ENCODE measurements around the gene TMEM114.
A peak's percentile ranks its signal among the peaks of the same experiment; 100 is the strongest.

The TMEM114 gene

DNA sequence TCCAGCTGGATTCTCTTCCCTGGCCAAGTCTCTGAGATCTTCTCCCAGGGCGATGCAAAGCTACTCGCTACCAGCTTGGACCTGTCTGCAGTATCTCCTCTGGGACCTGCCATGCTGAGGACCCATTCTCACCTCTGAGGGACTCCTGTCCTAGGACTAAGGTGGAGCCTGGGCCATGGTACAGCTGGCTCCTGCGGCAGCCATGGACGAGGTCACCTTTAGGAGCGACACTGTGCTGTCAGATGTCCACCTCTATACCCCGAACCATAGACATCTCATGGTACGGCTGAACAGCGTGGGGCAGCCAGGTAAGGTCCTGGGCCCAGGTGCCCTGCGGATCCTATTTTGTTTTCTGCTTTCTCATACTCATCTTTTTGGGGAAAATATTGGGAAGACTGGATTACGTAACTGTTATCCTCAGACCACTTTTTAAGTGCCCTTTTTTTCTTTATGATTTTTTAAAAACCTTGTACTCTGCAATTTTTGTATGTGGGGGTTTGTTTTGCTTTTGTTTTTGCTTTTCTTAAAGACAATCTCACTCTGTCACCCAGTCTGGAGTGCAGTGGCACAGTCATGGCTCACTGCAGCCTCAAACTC lies 35.3 kb upstream of the TMEM114 start:
- H3K9me3 ChIP-seq = no peaks in the 10 kb centered on the region
- no peak for DNase-seq
- H3K36me3 ChIP-seq = peaks cover 47% of the 10 kb centered on the region

DNA sequence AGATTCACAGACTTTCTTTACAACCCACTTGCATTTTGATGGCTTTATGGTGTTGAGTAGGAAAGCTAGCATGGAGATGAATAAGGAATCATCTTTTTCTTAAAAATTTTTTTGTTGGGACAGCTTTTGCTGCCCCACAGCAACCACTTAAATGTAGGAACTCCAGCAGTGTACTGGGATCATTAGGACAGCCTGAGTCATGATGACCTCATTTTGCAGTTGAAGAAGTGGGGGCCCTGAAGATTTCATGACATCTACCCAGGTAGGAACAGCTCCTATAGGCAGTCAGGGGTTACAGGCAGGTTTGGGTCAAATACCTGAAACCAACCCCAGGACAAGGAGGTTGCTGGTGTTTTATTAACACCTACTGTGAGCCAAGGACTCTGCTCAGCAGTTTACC lies 33.3 kb upstream of the TMEM114 start:
- no peaks in the 10 kb centered on the region for H3K9me3 ChIP-seq
- TF ChIP-seq, protein P1, sequence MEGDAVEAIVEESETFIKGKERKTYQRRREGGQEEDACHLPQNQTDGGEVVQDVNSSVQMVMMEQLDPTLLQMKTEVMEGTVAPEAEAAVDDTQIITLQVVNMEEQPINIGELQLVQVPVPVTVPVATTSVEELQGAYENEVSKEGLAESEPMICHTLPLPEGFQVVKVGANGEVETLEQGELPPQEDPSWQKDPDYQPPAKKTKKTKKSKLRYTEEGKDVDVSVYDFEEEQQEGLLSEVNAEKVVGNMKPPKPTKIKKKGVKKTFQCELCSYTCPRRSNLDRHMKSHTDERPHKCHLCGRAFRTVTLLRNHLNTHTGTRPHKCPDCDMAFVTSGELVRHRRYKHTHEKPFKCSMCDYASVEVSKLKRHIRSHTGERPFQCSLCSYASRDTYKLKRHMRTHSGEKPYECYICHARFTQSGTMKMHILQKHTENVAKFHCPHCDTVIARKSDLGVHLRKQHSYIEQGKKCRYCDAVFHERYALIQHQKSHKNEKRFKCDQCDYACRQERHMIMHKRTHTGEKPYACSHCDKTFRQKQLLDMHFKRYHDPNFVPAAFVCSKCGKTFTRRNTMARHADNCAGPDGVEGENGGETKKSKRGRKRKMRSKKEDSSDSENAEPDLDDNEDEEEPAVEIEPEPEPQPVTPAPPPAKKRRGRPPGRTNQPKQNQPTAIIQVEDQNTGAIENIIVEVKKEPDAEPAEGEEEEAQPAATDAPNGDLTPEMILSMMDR (IDR thresholded peaks at IDR 0.05; ENCODE audit: low read depth, low read length) = no peak
- no peaks in the 10 kb centered on the region; the same call in 1 of the 2 replicates for H3K4me1 ChIP-seq
- peaks cover 27% of the 10 kb centered on the region for H3K36me3 ChIP-seq
- H3K4me3 ChIP-seq (ENCODE audit: low read depth, low read length) = no peak overlapping the region
- DNase-seq = no peak
- H3K27me3 ChIP-seq = no peaks in the 10 kb centered on the region

More for the DNA sequence above, 35.3 kb upstream of the TMEM114 start:
- H3K27me3 ChIP-seq = no peaks in the 10 kb centered on the region
- no peak overlapping the region for H3K4me3 ChIP-seq (ENCODE audit: low read depth, low read length)
- H3K4me1 ChIP-seq = no peaks in the 10 kb centered on the region; the same call in 1 of the 2 replicates
- TF ChIP-seq, protein P1 (IDR thresholded peaks at IDR 0.05; ENCODE audit: low read depth, low read length) = no peak

DNA sequence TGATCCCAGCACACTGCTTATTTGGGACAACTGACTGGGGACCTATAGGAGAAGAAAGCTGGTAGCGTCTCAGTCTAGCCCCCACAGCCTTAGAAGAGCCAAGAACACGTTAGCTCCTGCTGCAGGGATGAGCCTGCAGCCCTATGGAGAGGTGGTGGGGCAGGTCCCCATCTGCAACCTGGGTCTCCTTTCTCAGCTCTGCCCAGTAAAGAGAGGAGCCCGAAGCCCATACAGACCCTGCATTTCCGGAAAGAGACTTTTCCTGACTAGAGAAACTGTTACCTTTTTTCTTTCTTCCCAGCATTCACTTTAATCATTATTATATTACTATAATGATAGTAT lies 32.0 kb upstream of the TMEM114 start:
- H3K9me3 ChIP-seq = no peaks in the 10 kb centered on the region
- H3K36me3 ChIP-seq = peaks cover 14% of the 10 kb centered on the region
- TF ChIP-seq, protein P1 (IDR thresholded peaks at IDR 0.05; ENCODE audit: low read depth, low read length) = no peak
- DNase-seq = no peak
- no peaks in the 10 kb centered on the region; the same call in 1 of the 2 replicates for H3K4me1 ChIP-seq
- H3K4me3 ChIP-seq (ENCODE audit: low read depth, low read length) = peak overlapping the region; percentile 95
- no peaks in the 10 kb centered on the region for H3K27me3 ChIP-seq

DNA sequence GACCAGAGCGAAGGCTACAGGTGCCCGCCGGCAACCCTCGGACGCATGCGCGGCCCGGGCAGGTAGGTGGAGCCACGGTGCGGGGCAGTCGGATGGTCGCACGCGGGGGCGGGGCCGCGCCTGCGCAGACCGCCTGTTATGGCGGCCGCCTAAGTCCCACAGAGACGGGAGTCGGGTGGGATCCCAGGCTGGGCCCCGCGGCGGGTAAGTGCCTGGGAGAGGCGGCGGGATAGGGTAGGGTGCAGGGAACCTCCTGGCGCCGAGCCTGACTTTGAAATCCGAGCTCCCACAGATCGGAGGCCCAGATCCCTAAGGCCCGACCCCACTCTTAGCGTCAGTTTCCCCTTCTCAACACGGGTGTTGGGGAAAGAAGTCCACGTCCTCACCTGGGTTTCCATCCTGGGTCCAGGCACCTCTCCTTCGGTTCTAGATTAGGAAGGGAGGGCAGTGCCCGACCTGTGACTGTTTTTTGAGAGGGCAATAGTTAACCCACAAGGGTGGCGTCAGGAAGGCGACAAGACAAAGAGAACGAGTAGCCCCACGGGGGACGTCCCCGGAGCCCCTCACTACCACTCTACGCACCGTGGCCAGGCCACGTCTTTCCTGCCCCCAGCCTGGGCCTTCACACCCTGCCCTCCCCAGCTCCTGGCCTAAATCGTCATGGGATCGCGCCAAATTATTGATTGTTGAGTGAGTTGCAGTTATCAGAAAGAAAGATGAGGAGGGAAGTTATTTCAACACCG lies 31.4 kb upstream of the TMEM114 start, which contains the start of gene METTL22:
TSS of gene METTL22 (plus strand) at position 127 of the 743 bp plus-strand sequence. CDS start 3,968 bp downstream, outside the sequence.
- no peaks in the 10 kb centered on the region for H3K9me3 ChIP-seq
- H3K27me3 ChIP-seq = no peaks in the 10 kb centered on the region
- no peaks in the 10 kb centered on the region; the same call in 1 of the 2 replicates for H3K4me1 ChIP-seq
- H3K36me3 ChIP-seq = peaks cover 9% of the 10 kb centered on the region
- DNase-seq = peak; percentile 97
- peak within 1 kb of the TSS; percentile 95 for H3K4me3 ChIP-seq (ENCODE audit: low read depth, low read length)
- TF ChIP-seq, protein P1 (IDR thresholded peaks at IDR 0.05; ENCODE audit: low read depth, low read length) = no peak

DNA sequence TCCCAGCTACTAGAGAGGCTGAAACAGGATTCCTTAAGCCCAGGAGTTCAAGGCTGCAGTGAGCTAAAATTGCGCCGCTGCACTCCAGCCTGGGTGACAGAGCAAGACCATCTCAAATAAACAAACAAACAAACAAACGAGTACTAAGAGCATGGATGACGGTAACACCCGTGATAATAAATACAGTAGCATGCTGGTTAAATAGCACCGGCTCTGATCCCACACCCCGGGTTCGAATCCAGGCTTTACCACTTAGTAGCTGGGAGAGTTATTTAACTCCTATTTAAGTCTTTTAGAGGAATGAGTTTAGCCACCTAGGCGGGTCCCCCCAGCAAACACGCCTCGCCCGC lies 30.9 kb upstream of the TMEM114 start:
- TF ChIP-seq, protein P1 (IDR thresholded peaks at IDR 0.05; ENCODE audit: low read depth, low read length) = no peak
- no peaks in the 10 kb centered on the region; the same call in 1 of the 2 replicates for H3K4me1 ChIP-seq
- DNase-seq = no peak
- peak overlapping the region; percentile 95 for H3K4me3 ChIP-seq (ENCODE audit: low read depth, low read length)
- no peaks in the 10 kb centered on the region for H3K9me3 ChIP-seq
- no peaks in the 10 kb centered on the region for H3K27me3 ChIP-seq
- H3K36me3 ChIP-seq = peaks cover 9% of the 10 kb centered on the region

DNA sequence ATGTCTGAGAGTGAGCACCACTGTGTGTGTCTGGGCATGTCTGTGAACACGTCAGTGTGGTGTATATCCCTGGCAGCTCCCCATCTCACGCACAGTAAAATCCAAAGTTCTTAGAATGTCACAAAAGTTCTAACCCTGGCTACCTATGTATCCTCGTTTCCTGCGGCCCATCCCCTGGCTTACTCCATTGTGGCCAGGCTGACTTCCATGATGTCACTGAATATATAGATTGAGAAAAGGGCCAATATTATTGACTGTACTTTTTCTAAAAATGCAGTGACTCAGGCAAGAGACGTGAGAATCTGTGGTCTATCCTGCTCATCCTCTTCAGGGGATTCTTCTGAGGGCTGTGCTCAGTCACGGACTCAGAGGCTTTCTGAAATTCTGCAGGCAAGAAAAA lies 30.2 kb upstream of the TMEM114 start:
- no peak overlapping the region for H3K4me3 ChIP-seq (ENCODE audit: low read depth, low read length)

More for the DNA sequence above, 30.2 kb upstream of the TMEM114 start:
- no peak for DNase-seq
- no peaks in the 10 kb centered on the region; the same call in 1 of the 2 replicates for H3K4me1 ChIP-seq
- no peaks in the 10 kb centered on the region for H3K27me3 ChIP-seq
- TF ChIP-seq, protein P1 (IDR thresholded peaks at IDR 0.05; ENCODE audit: low read depth, low read length) = no peak
- H3K36me3 ChIP-seq = peaks cover 2% of the 10 kb centered on the region
- no peaks in the 10 kb centered on the region for H3K9me3 ChIP-seq
